Measurements from ENCODE around the gene OSTF1.

- TF ChIP-seq CTCF (IDR thresholded peaks at IDR 0.05), result no peak
- no peak for TF ChIP-seq POLR2AphosphoS5 (IDR thresholded peaks at IDR 0.05)
These were observed 61.5 kb downstream of the OSTF1 start for GRCh38 chr9:75149841-75150241.

Measured in breast epithelium (tissue), 3 donors.